T1000 (cell line): ENCODE results near the gene ILF2.
"Not testable (repeated sequence)": the region's sequence is repeated elsewhere in the genome, so short reads cannot be mapped to it uniquely, and the experiment has no call there.

Experiments
- DNase-seq: peaks from one replicate; lab custom pipeline; 2025; ENCODE audit warnings: mixed read lengths; lab: John Stamatoyannopoulos, UW

The ILF2 gene

DNA sequence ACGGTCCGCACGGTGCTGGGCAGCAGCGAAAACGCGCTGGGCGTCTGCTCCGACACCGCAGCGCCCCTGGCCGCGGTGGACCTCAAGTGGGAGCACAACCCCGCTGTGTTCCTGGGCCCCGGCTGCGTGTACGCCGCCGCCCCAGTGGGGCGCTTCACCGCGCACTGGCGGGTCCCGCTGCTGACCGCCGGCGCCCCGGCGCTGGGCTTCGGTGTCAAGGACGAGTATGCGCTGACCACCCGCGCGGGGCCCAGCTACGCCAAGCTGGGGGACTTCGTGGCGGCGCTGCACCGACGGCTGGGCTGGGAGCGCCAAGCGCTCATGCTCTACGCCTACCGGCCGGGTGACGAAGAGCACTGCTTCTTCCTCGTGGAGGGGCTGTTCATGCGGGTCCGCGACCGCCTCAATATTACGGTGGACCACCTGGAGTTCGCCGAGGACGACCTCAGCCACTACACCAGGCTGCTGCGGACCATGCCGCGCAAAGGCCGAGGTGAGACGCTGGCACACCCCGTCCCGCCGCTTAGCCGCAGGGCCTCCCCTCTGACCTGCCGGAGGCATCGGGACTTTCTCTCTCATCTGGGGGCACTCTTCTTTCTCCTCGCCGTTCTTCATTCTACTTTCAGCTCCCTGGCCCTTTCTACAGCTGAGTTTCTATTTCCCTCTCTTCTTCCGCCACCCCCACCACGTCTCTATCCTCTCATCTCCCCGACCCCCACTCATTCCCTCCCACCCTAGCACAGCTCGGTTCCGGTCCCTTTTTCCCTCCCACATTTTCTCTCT, 8.7 kb upstream of the ILF2 start:
- no peak for DNase-seq

DNA sequence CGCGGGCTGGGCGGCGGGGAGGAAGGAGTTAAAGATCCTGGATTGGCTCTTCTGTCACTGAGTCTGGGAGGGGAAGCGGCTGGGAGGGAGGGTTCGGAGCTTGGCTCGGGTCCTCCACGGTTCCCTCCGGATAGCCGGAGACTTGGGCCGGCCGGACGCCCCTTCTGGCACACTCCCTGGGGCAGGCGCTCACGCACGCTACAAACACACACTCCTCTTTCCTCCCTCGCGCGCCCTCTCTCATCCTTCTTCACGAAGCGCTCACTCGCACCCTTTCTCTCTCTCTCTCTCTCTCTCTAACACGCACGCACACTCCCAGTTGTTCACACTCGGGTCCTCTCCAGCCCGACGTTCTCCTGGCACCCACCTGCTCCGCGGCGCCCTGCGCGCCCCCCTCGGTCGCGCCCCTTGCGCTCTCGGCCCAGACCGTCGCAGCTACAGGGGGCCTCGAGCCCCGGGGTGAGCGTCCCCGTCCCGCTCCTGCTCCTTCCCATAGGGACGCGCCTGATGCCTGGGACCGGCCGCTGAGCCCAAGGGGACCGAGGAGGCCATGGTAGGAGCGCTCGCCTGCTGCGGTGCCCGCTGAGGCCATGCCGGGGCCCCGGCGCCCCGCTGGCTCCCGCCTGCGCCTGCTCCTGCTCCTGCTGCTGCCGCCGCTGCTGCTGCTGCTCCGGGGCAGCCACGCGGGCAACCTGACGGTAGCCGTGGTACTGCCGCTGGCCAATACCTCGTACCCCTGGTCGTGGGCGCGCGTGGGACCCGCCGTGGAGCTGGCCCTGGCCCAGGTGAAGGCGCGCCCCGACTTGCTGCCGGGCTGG, 7.9 kb upstream of the ILF2 start, which contains the start of gene NPR1:
NPR1 (plus strand) TSS at position 170 of the 818 bp plus-strand sequence; CDS start at position 591, 421 bp downstream.
- DNase-seq = no peak

DNA sequence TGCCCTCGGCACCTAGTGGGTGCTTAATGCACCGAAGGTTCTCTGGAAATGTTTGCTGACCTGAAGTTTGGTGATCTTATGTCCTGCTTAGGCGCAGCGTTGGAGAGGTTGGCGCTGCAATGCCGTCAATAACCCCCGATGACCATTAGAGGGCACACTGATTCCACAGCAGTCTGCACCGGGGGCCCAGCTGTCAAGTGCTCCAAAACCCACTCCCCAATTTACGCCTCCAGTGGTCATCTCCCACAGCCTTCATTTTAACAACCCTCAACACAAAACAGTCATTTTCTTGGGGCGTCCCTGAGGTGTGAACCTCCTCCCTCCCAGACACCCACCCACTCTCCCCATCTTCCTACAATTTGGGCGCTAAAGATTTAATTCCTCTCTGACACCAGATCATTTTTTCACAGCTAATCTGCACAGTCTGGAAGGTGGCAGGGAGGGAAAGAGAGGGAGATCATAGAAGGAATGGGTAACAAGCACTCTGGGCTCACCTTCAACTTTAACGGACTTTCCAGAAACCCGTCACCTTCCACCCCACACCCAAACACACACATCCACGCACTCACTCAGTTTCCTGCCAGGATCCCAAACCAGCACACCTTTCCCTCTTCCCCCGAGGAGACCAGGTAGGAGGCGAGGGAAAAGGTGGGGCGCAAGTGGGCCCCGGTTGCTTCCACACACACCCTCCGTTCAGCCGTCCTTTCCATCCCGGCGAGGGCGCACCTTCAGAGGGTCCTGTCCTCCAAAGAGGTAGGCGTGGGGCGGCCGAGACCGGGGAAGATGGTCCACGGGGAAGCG, 7.1 kb upstream of the ILF2 start:
- DNase-seq = no peak

DNA sequence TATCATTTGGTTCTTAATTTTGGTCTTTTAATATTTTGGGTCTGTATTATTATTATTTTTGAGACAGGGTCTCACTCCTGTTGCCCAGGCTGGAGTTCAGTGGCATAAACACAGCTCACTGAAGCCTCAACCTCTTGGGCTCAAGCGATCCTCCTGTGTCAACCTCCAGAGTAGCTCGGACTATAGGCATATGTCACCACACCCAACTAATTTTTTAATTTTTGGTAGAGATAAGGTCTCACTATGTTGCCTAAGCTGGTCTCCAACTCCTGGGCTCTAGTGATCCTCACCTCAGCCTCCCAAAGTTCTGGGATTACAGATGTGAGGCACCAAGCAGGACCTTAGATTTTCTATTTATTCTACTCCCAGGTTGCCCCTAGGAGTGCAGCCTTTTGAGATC, 2.7 kb upstream of the ILF2 start:
- no peak for DNase-seq

DNA sequence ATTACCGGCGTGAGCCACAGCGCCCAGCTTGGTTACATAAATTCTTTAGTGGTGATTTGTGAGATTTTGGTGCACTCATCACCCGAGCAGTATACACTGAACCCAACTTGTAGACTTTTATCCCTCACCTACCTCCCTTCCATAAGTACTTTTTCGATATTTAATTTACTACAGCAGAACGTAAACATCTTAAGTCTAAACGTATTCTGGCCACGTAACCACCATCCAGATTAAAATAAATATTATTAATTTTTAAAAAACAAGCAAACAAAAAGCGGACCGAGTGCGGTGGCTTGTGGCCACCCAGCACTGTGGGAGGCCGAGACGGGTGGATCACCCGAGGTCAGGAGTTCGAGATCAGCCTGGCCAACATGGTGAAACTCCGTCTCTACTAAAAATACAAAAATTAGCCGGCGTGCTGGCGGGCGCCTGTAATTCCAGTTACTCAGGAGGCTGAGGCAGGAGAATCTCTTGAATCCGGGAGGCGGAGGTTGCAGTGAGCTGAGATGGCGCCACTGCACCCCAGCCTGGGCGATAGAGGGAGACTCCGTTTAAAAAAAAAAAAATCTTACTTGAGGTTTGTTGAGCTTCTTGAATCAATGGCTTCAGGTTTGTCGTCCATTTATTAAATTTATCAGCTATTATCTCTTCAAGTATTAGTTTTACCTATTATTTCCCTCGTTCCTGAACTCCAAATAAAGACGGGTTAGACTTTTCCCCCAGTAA, 998 bp upstream of the ILF2 start:
- not testable (repeated sequence) for DNase-seq

DNA sequence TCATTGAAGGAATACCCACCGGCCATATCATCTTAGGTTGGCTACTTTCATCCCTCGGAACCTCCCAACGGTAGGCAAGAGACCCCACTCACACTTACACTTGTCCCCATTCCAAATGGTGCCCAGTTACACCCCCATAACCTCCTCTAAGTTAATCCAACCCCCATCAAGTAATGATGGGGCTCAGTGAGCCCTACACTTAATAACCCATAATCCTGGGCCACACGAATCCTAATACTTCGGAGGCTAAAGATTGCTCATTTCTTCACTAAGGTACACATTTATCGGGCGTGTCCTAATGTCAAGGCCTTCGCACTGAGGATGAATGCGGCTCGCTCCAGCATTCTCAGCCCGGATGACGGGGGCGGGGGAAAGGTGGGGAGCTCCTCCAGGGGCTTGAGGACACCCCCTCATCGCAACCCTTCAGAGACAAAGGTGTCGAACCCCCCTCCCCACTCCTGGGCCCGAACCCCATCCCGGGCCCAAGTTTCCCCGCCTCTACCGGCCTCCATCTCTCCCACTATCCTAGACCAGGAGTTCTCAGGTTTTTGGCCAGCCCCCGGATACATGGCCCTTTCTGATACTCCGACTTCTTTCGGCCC, 435 bp downstream of the ILF2 start:
- no peak for DNase-seq

DNA sequence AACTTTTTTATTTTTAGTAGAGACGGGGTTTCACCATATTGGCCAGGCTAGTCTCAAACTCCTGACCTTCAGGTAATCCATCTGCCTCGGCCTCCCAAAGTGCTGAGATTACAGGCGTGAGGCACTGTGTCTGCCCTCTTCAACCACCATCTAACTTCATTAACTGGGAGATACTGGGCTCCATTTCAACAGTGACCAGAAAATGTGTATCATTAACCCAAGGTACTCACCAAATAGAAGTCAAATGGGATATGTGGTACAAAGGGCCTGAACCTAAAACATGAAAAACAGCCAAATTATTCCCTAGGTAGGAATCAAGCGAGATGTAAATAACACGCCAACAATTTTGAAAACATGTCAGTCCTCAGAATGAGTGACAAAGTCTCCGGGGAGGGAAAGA, 1.2 kb downstream of the ILF2 start:
- no peak for DNase-seq

DNA sequence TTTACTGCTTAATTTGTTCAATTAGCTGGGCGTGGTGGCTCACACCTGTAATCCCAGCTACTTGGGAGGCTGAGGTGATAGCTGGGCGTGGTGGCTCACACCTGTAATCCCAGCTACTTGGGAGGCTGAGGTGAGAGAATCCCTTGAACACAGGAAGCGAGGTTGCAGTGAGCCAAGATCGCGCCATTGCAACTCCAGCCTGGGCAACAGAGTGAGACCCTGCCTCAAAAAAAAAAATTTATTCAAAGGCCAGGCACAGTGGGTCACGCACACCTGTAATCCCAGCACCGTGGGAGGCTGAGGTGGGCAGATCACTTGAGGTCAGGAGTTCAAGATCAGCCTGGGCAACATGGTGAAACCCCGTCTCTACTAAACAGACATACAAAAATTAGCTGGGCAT, 2.1 kb downstream of the ILF2 start:
- not testable (repeated sequence) for DNase-seq

DNA sequence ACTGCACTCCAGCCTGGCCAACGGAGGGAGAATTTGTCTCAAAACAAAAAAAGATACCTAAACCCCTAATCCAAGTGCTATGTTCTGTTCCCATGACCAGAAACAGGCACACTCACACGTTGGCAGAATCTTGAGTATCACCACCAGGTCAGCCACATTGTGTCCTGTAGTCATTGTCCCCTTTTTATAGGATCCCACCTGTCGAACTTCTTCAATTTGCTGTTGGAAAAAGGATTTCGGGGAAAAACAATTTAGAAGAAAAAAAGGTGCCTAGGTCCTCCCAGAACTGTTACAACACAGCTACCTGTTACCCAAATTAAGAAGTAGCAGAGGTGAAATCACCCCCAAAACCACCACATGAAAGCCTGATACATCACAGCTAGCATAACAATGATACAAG, 3.4 kb downstream of the ILF2 start:
- DNase-seq = no peak

DNA sequence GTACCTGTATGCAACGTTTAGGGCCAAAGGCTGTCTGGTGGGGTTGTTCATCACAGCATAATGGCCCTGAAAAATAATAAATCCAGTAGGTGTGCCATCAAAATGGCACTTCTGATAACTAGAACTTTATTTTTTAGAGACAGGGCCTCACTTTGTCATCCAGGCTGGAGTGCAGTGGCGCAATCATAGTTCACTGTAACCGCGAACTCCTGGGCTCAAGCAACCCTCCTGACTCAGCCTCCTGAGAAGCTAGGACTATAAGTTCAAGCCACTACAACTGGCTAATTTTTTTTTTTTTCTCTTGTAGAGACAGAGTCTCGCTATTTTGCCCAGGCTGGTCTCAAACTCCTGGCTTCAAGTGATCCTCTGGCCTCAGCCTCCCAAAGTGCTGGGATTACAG, 7.6 kb downstream of the ILF2 start:
- DNase-seq = no peak

DNA sequence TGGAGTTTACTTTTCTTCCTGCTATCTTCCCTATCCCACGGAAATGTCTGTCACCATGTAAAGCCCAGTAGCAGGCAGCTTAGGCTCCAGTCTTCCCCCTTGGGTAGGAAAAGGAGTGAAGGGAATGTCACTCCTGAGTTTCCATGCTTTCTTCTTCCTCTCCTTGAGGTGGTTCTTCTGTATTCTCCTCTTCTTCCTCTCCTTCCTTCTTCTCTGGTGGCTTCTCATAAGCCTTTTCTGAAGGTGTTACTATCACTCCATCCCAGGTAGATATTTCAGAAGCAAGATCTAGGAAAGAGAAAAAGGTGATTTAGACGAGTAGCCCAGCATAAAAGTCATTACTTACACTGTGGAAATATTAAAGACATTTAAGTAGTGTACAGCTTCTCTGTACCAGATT, 8.5 kb downstream of the ILF2 start:
- DNase-seq = no peak

DNA sequence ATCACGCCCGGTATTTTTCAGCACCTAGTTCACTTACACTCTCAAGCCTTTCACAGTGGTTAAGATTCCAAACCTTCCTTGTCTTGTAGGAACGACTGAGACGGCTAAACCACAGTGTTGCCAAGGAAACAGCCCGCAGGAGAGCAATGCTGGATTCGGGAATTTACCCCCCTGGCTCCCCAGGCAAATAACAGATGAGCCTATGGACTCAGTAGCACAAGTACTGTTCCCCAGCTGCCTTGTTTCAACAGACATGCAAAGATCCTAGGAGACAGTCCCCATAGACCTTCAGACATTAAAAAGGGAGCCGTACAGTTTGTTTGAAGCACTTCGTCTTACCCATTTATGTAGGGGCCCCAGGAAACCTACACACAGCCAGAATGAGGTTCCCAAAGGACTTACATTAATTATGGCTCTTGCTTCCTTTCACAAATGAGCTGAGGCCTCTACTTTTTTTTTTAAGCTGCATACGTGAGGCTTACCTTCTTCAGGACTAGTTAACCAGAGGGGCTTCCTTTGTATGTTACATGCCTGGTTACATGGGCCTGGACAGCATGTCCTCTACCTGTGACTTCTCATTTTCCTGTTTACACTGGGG, 9.6 kb downstream of the ILF2 start:
- DNase-seq = no peak

DNA sequence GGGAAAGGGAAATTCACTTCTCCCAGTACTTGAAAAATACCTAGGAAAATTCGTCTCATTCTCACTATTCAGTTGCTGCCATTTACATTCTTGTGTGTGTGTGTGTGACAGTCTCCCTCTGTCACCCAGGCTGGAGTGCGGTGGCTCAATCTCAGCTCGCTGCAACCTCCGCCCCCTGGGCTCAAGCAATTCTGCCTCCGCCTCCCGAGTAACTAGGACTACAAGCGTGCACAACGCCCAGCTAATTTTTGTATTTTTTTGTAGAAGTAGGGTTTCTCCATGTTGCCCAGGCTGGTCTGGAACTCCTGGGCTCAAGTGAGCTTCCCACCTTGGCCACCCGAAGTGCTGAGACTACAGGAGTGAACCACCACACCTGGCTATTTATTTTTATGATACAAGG, 11.1 kb downstream of the ILF2 start:
- DNase-seq = no peak

DNA sequence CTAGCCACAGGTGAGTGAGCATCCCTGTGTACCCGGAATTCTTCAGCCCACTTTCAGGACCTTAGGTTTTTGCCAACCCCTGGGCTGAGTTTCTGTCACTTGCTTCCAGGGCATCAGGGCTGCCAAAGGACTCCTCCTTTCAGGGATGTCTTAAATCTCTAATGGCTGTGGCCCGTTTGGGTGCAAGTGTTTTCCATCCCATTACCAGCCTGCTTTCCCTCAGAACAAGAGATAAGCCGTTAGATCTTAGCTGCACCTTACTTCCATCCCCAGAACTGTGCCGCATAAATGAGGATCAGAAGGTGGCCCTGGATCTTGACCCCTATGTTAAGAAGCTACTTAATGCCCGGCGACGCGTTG, 11.6 kb downstream of the ILF2 start:
- DNase-seq = no peak

DNA sequence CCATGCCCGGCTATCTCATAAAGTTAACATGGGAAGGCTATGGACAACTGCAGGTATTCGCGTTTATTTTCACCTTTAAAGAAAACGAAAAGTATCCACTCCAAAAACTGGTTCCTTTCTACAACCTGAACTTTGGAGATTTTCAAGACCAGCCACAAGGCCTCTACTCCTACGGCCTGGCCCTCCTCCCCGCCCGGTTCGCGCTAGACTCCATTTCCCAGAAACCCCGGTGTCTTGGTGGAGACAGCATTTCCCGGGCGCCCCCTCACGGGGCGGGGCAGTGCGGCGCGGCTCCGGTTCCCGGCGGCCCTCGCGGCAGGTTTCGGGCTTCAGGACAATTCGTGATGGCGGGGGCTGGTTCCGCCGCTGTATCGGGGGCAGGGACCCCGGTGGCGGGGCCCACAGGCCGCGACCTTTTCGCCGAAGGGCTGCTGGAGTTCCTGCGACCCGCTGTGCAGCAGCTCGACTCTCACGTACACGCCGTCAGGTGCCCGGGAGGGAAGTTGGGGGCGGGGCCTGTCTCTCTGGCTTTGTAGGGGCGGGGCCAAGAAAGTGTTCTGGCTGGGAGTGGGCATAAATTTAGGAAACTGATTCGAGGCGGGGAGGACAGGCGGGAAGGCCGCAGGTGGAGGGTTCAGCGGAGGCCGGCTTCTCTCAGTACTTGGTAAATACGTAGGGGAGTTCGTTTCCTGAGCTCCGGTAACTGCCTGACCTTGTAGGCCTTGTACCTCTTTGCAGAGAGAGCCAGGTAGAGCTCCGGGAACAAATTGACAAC, 12.2 kb downstream of the ILF2 start, which contains the start of gene SNAPIN:
SNAPIN (plus strand) TSS at position 304 of the 775 bp plus-strand sequence; CDS start at position 345, 41 bp downstream.
- DNase-seq = peak; percentile 74

DNA sequence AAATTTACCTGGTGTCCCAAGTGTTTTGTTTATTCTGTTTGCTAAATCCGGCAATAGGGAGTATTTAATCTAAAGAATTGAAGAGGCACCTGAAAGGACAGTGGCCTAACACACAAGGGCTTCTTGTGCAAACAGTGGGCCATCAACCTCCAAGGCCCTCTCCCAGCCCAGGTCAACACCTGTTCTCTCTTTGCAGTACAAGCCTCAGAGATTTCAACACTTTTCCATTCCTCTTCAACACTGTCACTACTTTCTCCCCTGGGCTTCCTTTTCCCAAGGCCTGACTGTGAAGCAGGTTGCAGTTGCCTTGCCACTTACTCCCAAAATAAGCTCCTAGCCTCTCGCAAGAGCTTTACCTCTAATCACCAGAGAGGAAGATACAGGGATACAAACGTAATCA, 15.5 kb downstream of the ILF2 start:
- DNase-seq = no peak

DNA sequence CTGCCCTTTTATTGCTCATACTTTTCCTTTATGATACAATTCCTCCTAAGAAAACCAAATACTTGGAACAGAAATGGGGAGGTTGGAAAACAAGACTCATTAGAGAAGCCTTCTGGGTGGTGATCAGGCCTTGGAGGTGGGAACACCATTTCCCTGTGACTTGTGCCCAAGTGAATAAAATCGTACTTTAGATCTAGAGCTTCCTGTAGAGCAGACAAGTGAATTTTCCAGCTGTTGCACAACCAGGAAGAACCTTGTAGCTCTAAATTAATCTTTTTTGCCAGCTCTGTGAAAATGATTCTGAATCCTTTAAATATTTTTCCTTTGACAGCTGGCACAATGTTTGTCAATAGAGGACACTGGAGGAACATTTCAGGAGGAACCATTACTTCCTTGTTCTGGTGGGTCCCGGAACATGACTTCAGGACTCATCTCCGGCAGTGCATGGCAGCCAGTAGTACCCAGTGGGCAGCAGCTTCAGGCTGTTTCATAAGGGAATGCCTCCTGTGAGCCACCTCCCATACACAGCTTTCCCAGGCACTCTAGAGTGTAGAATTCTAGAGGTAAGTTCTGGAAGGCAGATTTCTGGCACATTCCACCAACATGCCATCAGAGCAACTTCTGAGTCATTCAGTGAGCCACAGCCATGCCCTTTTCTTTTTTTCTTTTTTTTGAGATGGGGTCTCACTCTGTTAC, 17.8 kb downstream of the ILF2 start:
- no peak for DNase-seq

DNA sequence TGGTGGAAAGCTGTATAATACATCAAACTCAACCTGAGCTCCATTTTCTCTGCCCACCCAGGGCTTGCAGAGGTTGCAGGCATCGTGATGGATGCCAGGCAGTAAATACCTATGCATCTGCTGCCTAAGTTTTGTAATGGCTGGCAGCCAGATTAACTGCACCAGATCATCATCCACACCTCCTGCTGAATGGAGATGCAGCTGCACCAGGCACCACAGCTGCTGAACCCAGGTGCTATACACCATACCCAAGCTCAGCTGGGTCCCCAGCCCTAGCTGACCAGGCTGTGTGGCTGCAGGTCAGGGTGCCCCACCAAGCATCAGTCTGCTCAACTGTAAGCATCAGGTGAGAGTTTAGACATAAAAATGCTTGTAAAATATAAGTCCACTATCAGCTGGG, 19.0 kb downstream of the ILF2 start:
- DNase-seq = no peak

DNA sequence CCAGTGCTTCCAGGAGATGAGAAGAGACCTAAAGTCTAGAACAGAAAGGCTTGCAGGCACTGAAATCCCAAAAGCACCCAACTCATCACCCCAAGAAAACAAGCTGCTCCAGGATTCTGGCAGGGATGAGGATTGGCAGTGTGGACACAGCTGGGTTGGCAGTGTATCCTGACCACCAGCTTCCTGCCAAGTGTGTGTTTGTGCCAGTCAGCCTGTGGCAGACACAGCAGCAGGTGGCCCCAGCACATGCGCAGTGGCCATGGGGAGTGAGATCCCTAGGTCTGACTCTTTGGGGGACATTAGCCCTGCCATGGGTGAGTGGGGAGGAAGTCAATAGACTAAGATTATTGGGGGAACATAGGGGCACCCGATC, 20.9 kb downstream of the ILF2 start:
- DNase-seq = no peak
